Islet of Langerhans (tissue), 1 donor: ENCODE results near the gene FOXE3.
"Not testable (repeated sequence)": the region's sequence is repeated elsewhere in the genome, so short reads cannot be mapped to it uniquely, and the experiment has no call there.

ENCODE experiments used
- FAIRE-seq: peaks from one replicate; lab custom pipeline; 2011; peaks lifted over from hg19 to GRCh38; lab: Jason Lieb, UNC

Gene FOXE3

DNA sequence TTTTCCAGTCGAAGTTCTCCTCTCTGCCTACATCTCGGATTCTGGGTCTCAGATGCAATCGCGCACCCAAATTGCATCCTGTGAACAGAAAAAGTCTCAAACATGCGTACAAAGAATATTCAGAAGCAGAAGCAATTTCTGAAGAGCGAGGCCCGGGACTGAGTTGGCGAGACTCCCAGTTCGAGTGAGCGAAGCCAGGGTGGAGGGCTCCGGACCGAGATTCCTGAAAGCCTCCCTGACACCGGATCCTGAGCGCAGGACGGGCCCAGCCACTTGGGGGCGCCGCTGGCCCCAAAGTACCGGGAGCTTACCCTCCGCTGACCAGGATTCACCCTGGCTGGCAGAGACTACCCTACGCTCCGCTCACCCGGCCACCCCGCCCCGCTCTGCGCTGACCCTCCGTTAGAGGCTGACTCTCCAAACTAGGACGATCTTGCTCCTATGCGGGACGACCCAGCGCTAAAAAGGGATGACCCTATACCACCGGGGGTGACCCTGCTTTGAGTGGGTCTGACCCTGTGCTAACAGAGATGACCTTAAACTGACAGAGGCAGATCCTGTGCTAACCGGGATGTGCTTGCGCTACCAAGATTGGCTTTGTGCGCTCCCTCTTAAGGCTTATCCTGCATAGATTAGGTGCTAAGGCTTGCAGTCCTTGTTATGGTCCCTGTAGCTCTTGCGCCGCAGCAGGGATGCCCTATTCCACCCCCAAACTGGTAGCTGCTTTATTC lies 33.9 kb downstream of the FOXE3 start:
- no peak for FAIRE-seq

DNA sequence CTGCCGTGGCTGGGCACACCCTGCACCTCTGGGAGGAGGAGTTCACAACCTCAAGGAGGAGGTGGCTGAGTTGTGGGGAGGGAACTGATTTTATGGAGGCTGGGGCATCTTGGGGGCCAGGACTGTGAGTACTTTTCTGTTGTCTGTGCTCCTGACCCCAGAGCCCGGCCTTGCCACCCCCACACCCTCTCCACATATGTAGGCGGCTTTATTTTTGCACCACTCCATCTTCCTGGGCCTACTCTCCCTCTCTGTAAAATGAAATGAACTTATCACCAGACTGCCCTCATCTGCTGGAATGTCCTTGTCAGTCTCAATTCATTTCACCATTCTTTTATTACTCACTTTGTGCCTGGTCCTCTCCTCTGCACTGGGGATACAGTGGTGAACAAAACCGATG lies 34.5 kb downstream of the FOXE3 start:
- no peak for FAIRE-seq

DNA sequence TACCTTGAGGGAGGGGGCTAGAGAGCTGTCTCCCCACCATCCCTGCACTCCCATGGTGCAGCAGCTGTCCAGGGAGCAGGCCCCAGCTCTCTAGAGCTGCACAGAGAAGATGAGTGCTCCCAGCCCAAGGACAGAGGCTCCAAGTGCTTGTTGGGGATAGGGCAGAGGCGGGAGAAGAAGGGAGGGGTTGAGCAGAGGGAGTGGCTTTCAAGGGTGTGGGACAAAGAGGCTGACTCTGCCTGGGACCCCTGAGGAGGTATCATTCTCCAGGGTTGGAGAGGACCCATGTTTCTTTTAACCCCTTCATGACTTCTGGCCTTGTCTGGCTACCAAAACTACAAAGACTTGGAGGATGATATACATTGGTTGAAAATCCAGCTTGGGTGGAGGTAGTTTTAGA lies 36.3 kb downstream of the FOXE3 start:
- FAIRE-seq: no peak

DNA sequence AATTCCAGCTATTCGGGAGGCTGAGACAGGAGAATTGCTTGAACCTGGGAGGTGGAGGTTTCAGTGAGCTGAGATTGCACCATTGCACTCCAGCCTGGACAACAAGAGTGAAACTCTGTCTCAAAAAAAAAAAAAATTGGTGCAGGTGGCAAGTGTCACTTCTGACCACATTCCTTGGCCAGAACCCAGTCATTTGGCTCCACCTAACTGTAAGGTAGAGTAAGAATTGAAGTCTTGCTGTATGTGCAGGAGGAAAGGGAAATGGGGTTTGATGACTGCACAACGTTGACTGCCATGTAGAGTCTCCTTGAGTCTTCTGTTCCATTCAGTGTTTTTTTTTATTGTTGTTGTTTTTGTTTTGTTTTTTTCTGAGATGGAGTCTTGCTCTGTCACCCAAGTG lies 37.8 kb downstream of the FOXE3 start:
- FAIRE-seq: not testable (repeated sequence)

DNA sequence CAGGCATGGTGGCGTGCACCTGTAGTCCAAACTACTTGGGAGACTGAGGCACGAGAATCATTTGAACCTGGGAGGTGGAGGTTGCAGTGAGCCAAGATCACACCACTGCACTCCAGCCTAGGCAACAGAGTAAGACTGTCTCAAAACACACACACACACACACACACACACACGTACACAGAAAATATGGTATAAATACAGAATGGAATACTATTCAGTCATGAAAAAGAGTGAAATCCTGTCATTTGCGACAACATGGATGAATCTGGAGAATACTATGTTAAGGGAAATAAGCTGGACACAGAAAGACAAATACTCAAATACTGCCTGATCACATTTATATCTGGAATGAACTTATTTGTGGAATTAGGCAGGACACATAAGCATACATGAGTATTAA lies 40.2 kb downstream of the FOXE3 start:
- no peak for FAIRE-seq

DNA sequence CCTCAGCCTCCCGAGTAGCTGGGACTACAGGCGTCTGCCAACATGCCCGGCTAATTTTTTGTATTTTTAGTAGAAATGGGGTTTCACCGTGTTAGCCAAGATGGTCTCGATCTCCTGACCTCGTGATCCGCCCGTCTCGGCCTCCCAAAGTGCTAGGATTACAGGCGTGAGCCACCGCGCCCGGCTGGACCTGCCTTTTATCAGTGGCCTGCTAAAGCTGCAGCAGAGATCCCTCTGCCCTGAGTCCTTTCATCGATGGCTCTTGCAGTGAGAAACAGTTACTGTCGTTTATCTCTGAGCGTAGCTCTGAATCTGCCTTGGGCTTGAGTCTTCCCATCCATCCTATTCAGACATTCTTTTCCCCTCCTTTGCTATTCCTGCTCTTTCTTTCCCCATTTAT lies 41.5 kb downstream of the FOXE3 start:
- not testable (repeated sequence) for FAIRE-seq

DNA sequence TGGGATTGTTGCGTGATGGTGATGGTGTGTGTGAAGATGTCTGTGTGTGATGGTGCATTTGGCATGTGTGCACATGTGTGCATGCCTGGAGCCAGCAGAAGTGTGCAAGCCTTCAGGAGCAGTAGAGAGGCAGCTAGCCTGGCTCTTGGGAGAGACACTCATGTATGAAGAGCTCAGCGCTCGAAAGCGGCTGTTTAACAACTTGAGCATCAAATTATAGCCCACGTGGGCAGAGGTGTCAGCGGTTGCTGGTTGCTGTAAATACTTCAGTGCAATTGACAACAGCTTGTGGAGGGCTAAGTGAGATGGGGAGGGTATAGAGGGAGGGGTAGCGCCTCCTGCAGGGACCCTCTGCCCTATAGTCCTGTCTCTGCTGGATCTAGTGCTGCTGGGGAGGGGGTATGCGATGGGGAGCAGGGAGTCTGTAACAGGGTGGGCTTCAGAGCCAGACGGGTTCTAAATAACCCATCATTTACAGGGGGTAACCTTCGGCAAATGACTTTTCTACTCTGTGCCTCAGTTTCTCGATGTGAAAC lies 43.2 kb downstream of the FOXE3 start:
- FAIRE-seq: no peak

DNA sequence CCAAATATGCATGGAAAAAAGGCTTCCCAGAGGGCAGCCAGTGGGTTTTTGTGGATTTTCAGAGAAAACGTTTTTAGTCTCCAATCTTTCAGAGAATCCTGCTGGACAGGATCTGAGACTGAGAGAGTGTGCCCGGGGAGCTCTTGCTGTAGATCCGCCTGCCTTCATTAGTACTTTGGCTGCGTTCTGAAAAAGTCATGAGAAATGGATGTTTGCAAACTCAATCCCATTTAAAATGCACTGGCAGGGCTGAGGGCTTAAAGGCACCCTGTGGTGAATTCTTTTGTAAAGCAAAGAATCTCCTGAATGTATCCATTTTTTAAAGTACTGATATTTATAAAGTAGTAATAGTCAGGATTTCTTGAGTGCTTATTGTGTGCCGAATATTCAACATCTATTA lies 44.0 kb downstream of the FOXE3 start:
- no peak for FAIRE-seq

DNA sequence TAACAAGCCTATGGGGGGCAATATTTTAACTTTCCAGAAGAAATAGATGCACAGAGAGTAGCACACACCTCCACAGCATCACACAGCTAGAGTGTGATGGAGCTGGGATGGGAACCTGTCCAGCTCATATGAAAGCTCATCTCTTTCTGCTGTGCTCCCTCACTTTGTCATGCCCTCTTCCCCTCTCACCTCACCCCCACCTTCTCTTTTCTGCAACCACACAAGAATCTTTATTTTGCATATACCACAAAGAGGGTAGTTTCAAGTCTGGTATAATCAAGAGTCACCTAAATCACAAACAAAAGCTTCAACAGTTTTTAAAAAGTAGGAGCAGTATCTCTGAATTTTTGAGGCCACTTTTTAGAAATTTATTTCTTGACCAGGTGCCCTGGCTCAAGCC lies 44.4 kb downstream of the FOXE3 start:
- FAIRE-seq: no peak

DNA sequence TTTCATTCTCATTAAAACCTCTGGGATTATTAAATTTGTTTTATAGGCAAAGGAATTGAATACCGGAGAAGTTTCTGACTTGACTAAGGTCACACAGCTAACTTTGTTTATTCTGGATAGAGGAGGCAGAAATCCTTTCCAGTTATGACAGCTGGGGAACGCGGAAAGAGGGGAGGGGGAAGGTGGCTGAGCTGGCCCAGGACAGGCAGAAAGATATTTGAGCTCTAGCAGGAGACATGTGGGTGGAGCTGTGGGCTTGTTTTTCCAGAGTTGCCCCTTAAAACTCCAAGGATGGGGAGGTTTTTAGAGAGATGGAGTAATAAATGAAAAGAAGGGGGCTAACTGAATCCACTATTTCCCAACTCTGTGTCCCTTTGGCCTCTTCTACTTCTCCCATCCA lies 49.5 kb downstream of the FOXE3 start:
- FAIRE-seq: no peak
